Frontal cortex (tissue), 4 donors: ENCODE results near the gene PHKA1. TPM values are rescaled to one million over a fixed set of nuclear protein-coding genes. Genes with fewer than 3 reads are reported as not detected.
A peak's percentile ranks its signal among the peaks of the same experiment; 100 is the strongest.
"Not testable (repeated sequence)": the region's sequence is repeated elsewhere in the genome, so short reads cannot be mapped to it uniquely, and the experiment has no call there.

ENCODE experiments used
- DNase-seq, 2 donors: peaks; one replicate each; pipeline ENCODE4 v3.0.0; 2012; ENCODE audit warnings: low spot score in 2 of 2
- FAIRE-seq: peaks from 2 replicates; lab custom pipeline; 2012; peaks lifted over from hg19 to GRCh38; lab: Jason Lieb, UNC
- small RNA-seq: library from RNA; depleted of rRNA; stranded (forward); fragments of <200 nt; gene quantifications from one replicate; pipeline ENCODE3, GENCODE V24; 2014
- total RNA-seq: library from RNA; depleted of rRNA; stranded (reverse); fragments of >200 nt; gene quantifications from one replicate; pipeline ENCODE4 v1.2.3, GENCODE V29; 2014
- donor health status: control.
- donor health status: control.
- donor health status: control.

Gene PHKA1
- total RNA-seq, 1 donor from 2014 or later: 2.4 TPM

DNA sequence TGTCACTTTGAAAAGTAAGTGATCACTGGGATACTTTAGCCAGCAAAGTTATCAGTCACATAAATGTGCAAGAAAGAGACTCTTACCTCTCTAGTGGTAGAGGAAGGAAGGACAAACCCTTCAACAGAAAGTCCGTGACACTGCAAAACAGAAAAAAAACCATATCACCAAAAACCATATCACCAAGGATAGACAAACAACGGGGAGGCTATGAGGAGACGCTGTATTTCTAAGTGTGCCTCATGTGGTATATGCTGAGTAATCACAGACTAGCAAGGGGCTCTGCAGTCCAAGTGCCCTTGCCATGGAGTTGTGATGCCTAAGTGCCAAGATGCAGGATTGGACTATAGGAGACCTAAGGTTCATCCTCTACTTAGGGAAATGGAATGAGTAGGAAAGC, 129.9 kb downstream of the PHKA1 start:
- no peak for FAIRE-seq
- DNase-seq: no peak

DNA sequence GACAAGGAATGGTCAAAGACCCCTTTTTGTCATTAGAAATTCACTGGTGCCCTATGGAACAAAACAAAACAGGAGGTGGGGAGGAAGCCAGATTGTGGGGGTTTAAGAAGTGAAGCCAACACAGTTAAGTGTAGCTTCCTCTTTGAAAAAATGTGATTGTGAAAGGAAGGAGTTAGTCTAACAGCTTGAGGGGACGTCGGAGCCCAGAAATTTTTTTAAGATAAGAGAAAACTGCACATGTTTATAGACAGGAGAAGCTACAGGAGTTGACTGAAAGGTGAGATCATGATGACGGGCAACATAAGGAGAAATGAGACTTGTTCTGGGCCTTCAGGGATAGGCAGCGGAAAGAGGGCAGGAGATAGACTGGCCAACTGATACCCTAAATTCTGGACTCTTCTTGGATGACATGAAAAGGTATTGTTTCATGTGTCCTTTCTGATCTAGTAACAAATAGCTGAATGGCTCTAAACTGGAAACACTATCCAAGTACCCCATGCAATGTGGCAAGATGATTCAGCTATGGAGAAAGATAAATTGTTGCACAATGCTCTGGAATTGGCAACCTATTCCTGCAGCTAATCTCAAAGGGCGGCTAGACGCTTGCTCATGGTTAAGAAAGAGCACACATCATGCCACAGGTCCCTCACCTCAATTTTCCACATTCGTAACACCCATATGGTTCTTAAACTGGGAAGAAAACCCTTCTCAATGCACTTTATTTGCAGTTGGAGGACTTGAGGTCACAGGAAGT, 137.8 kb downstream of the PHKA1 start:
- FAIRE-seq (no peak), DNase-seq (no peak)

DNA sequence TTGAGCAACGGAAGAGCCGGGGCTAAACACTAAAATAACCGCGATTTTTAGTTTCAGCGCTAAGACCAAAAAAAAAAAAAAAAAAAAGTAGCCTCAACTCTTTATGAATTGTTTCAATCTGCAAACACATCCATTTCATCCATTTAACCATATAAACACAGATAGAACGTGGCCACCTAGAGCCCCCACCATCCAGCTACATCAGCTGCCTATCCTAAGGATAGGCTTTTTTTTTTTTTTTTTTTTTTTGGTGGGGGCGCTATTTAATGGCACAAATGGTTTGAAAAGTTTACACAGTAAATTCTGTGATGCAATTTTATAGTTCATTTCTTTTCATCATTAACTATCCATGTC, 141.0 kb downstream of the PHKA1 start:
- no peak for DNase-seq
- no peak for FAIRE-seq

DNA sequence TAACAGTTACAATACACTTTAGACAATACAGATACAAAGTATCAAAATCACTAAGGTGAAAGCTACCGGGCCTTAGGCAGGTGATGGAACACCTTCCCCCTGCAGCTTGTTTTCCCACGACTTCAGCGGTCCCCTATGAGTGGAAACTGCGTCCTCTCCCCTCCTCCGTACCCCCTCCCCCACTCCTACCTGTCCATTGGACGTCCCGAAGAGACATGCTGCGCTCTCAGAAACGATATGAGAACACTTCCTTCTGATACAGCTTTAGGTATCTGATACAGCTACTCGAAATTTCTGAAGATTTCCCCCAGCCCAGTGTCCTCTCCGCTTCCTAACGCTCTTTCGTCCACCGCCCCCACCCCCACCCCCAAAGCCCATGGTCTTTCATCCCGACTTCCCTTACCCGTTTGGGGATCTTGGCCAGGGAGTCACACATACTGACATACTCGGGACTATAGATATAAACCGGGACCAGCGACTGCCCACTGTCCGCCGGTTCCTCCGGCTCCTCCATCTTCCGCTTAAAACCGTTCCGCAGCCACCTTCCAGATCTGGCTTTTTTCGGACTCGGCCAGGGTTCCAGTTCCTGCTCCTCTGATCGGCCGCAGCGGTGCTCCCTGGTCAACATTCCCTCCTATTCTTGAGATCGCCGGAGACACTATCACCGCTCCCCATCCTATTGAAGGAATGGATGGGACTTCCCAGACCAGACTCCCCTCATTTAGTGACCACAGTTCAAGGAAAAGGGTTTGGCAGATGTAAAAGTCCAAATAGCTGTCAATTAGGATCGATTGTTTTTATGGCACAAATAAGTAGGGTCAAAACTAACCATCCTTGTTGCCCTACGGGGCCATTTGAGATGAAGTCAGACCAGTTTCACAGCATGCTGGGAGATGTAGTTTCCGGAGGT, 141.6 kb downstream of the PHKA1 start, which contains the start of gene HDAC8:
HDAC8 (minus strand) TSS at position 596 of the 910 bp plus-strand sequence; CDS start at position 514, 82 bp downstream.
- no peak for FAIRE-seq
- peak; percentile 29 to 43 for DNase-seq

DNA sequence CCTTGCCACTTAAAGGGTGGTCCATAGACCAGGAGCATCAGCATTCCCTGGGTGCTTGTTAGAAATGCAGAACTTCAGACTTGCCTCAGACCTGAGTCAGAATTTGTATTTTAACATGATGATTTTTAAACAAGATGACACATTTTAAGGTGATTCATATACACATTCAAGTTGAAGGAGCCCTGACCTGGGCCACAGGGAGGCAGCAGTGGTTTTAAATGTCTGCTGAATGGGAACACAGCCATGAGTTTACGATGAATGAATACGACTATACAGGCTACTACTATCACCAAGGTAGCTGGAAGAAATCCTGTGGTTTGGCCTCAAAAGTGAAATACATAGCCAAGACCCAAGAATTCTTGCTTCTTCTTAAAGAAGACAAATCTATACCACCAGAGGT, 144.3 kb downstream of the PHKA1 start:
- DNase-seq (no peak), FAIRE-seq (no peak)

DNA sequence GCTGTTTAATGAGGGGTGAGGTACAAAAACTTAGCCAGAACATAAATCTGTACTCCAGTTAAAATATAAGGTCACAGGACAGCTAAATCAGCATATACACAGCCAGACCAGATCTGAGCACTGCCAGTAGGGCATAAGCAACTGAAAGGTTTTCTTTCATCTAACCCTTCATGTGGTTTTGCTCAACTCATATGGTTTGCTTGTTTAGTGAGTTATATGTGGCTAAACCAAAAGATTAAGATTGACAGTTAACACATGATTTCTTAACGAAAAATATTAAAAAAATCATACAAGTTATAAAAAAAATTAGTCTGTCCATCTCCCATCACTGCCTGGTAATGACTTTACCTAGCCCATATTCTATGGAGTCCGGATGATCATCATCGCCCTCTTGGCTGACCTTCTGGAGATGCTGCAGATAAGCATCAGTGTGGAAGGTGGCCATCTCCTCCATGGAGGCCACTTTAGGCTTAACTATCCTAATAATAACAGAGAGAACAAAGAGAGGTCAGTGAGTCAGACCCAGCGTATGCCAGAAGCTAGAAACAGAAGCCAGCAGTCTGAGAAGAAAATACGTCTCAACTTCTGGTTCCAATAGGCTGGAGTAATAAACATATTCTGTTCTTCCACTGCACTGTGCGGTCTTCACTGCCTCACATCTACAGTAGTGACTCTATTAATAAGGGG, 145.6 kb downstream of the PHKA1 start:
- DNase-seq (no peak), FAIRE-seq (no peak)

DNA sequence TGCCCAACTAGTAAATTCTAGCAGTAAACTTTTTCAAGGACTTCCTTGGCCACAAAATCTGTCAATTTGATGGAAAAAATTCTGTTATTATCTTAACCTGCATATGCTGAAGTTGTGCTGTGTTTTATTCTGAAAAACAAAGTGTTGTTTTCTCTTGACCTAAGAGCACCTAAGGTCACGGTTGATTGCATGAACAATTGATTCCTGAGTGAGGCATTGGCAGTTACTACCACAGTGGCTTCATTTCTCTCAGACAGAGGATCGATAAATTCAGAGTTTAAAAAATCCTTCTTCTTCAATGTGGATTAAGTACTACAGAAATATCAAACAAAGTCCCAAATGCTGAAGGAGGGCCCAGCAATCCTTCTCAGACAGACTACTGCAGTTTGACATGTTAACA, 147.7 kb downstream of the PHKA1 start:
- DNase-seq (no peak), FAIRE-seq (no peak)

DNA sequence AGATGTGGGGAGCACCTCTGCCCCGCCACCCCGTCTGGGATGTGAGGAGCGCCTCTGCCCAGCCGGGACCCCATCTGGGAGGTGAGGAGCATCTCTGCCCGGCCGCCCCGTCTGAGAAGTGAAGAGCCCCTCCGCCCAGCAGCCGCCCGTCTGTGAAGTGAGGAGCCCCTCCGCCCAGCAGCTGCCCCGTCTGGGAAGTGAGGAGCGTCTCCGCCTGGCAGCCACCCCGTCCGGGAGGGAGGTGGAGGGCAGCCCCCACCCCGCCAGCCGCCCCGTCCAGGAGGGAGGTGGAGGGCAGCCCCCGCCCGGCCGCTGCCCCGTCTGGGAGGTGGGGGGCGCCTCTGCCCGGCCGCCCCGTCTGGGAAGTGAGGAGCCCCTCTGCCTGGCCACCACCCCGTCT, 154.5 kb downstream of the PHKA1 start:
- DNase-seq: not testable (repeated sequence)

DNA sequence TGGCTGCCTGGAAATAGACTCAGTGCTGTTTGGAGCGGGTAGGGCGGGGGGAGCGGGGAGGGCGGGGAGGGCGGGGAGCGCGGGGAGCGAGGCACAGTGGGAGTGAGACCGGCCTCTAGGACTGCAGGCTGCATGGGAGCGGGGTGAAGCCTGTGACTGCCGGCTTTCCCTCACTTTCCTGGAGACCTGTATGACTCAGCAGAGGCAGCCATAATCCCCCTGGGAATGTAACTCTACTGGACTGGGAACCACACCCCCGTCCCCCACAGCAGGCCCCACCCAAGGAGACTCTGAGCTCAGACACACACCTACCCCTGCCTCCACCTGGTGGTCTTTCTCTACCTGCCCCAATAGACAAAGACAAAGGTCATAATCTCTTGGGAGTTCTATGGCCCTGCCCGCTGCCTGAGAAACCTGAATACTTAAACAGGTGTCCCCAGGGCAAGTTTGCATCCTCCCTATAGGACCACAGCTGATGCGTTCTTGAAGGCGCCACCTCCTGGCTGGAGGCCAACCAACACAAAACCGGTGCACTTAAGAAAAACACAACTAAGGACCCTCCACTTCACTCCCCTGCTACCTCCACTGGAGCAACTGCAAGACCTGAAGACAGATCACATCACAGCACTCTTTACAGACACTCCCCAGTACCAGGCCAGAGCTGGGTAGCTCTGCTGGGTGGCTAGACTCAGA, 159.5 kb downstream of the PHKA1 start:
- DNase-seq (no peak), FAIRE-seq (no peak)

More for the DNA sequence above, 154.5 kb downstream of the PHKA1 start:
- FAIRE-seq: not testable (repeated sequence)

DNA sequence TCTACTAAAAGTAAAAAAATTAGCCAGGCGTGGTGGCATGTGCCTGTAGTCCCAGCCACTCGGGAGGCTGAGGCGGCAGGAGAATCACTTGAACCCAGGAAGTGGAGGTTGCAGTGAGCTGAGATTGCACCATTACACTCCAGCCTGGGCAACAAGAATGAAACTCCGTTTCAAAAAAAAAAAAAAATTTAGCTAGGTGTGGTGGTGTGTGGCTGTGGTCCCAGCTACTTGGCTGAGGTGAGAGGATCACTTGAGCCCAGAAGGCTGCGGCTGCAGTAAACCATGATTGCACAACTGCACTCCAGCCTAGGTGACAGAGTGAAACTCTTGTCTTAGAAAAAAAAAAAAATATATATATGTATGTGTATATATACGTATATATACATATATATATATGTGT, 161.7 kb downstream of the PHKA1 start:
- not testable (repeated sequence) for FAIRE-seq, DNase-seq

DNA sequence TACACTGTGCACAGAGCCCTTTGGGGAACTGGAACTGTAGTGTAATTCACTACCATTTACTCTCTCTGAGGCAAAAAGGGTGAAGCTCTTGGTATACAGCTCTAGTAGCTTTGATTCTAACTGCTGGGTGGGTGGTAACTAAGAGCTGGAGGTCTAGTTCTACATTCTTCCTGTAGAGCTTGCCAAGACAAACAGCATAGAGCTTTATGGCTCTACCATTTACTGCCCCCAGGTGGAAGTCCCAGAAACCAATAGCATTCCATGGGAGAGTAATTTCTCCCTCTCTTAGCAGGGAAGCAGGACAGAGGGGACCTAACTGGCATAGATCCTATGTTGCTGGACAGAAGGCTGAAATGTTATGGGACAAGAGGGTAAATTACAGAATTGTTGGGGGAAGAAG, 168.1 kb downstream of the PHKA1 start:
- DNase-seq (no peak), FAIRE-seq (no peak)

DNA sequence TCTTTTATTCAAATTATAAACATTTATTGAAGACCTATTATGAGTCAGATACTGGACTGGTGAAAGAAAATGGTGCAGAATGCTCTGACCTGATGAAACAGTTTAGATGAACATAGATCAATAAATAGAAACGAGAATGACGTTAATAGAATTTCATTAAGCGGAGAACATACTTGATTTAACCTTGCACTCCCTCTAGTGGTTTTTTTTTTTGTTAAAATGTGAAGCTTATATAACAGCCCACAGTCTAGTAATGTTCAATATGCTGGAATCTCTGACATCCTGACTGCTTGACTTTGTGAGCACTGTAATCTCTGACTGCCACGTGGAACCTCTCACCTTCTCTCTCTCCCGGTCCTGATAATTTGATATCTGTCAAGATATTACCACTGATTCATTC, 173.8 kb downstream of the PHKA1 start:
- peak; percentile 72 for FAIRE-seq

DNA sequence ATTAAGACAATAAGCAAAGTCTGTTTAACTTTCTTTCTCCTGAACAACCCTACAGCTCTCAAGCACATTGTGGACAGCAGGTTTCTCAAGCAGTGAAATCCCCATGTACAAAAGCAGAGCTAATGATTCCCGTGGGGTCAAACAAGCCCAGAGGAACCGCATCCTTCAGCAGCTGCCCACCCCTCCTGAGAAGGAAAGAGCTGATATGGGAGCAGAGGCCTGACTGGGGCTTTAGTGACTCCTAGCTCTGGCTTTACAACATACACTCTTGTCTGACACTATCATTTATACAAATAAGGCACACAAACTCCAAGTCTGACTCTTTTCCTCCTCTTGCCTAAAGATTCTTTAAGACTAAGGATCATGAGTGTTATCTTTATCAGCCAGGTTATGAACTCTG, 174.3 kb downstream of the PHKA1 start:
- DNase-seq: no peak
- no peak for FAIRE-seq

More for the DNA sequence above, 173.8 kb downstream of the PHKA1 start:
- DNase-seq: peak in 1 of 2 donors; percentile 7

DNA sequence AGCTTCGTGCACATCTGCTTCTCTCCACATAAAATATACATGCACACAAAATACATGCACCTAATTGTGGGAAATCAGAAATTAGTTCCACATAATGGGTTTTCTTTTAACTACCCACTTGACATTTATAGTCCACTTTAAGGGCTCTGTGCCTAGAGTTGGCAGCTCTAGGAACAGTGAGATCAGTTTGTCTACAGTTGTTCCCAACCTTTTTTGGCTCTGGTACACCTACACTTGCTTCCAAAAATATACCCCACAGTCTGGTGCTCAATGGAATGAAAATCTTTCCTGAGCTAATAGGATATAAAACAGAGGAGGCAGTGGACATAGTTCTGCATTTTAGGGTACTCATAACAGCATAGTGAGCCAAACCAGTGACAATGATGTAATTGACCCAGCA, 177.6 kb downstream of the PHKA1 start:
- DNase-seq: no peak
- FAIRE-seq: no peak

DNA sequence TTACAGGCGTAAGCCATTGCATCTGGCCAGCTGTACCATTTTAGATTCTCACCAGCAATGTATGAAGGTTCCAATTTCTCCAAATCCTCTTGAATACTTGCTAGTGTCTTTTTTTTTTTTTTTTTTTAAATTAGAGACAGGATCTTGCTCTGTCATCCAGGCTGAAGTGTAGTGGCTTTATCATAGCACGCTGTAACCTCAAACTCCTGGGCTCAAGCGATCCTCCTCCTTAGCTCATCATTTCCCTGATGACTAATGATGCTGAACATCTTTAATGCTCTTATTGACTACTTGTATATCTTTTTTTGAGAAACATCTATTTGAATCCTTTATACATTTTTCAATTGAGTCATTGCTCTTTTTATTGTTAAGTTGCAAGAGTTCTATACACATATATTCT, 181.7 kb downstream of the PHKA1 start:
- DNase-seq (no peak), FAIRE-seq (no peak)

Small RNA genes within 50 kb of the gene (small RNA-seq; reads per million reads assigned to genes)
- gene BX295541.1 (not detected), gene RF00012 (not detected), gene RNU1-112P (not detected)

Other genes starting within 250 kb of the PHKA1 start
- gene HDAC8, start 141.5 kb downstream of the PHKA1 start, total RNA-seq: 31.0 TPM
- gene DMRTC1B, start 62.6 kb upstream of the PHKA1 start, total RNA-seq: 0.41 TPM
- not detected for gene FAM236B, start 68.4 kb upstream of the PHKA1 start, total RNA-seq
- not detected for gene FAM236D, start 93.9 kb upstream of the PHKA1 start, total RNA-seq
- gene FAM236C, start 198.3 kb upstream of the PHKA1 start, total RNA-seq: not detected
- not detected for gene FAM236A, start 223.9 kb upstream of the PHKA1 start, total RNA-seq
- gene DMRTC1, start 229.5 kb upstream of the PHKA1 start, total RNA-seq: not detected